NCI-H1694 treated with DMSO at 0.1 percent for 48 hours (cell line): ENCODE data around the gene SLC15A5.

ENCODE experiments used
- DNase-seq: peaks from one replicate; lab custom pipeline; 2025; lab: John Stamatoyannopoulos, UW

The SLC15A5 gene, protein sequence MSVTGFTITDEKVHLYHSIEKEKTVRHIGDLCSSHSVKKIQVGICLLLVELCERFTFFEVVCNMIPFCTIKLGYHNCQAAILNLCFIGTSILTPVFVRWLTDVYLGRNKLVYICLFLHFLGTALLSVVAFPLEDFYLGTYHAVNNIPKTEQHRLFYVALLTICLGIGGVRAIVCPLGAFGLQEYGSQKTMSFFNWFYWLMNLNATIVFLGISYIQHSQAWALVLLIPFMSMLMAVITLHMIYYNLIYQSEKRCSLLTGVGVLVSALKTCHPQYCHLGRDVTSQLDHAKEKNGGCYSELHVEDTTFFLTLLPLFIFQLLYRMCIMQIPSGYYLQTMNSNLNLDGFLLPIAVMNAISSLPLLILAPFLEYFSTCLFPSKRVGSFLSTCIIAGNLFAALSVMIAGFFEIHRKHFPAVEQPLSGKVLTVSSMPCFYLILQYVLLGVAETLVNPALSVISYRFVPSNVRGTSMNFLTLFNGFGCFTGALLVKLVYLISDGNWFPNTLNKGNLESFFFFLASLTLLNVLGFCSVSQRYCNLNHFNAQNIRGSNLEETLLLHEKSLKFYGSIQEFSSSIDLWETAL

DNA sequence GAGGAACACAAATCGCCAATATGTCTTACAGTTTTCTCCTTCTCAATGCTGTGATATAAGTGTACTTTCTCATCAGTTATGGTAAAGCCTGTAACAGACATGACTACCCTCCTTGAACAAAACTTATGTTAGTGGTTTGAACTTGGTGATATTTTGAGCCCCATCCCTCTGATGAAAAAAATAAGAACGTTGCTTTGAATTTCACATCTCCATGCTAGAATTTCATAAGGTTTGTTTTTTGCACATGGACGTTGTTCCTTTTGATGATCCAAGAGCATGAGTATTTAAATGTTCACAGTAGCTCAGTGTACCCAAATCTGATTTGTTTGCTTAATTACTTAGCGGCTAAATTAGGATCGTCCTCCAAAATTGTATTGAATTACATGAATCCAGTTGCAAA lies at the start of gene SLC15A5:
SLC15A5 (minus strand) TSS at position 101 of the 400 bp plus-strand sequence; CDS start at position 101, 0 bp downstream.
- no peak for DNase-seq

DNA sequence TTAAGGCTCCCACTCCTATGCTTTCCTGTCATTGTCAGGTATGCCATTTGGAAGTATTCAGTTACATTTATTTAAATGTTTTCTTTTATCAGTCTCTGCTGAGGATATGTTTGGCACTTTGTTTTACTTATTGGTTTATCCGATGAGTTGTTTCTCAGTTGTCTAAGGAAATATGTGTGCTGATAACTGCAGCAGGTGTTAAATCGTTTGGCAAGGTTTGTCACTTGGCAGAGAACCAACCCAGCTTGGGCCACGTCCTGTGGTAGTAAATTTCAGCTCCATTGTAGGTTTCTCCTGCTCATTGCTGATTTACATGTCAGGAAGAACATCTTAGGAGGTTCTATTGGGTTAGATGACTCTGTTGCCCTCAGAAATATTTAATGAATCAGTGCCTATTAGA lies 47.9 kb upstream of the SLC15A5 start:
- DNase-seq = peak; percentile 30

DNA sequence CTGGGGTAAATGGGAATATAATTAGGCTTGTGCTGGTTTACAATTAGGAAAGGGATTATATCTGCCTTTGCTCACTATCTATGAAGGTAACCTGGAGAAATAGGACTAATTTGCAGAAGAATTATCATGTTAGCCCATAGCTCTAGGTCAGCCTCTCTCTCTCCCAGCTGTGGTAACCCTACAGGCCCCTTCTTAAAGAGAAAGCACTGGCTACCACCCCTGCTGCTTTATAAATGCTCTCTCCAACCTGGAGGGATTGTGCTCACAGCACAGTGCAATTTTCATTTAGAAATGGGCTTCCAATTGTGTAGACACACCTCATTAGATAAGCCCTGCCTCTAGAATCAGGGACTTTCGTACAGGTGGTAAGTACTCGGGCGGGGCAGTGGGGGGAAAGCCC lies 47.3 kb upstream of the SLC15A5 start:
- no peak for DNase-seq

DNA sequence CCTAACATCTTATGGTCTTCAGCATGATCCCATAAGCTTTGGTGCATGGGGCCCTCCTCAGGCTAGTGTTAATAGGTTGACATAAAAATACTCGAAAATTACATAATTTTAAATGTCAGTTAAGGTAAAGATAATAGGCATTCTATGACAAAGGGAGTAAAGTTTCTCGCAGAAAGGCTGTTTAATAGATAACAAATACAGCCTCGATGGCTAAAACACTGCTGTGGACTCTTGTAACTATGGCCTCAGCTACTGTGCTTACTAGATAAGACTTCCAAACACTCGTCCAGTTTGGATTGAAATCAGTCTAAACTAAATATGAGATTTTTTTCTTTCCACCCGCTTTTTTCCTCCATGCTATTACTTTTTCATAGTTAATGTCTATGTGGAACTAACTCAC lies 46.8 kb upstream of the SLC15A5 start:
- no peak for DNase-seq

DNA sequence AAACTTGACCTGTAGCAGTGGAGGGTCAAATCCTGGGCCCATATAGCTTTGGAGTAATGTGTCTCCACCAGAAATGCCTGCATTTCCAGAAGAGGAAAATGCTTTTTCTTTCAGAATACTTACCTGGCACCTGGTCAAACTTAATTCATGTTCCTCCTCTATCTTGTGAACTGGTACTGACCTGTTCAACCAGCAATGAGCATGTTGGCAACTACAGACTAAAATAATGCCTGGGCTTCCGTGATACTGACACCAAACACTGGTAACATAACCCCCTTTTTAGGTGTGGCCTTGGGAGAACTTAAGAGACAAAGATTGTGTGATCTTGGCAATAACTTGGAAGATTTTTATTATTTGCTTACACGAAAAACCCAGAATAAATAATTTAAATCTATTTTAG lies 46.2 kb upstream of the SLC15A5 start:
- DNase-seq = no peak

DNA sequence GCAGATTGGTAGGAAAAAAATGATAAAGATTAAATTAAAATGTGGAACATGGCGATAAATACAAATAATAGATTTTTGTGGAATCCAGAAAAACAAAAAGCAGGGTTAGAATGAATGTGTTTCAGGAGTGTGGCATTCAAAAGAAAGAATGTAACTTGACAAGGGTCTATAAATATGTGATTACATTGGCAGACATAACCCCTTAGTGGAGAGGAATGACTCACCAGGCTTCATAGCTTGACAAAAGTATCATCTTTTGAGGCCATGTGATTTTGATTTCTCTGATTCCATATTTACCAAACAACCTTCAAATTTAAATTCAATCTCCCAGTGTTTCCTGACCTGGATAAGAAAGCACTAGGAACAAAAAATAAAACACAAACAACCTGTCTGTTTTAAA lies 45.5 kb upstream of the SLC15A5 start:
- DNase-seq = no peak

DNA sequence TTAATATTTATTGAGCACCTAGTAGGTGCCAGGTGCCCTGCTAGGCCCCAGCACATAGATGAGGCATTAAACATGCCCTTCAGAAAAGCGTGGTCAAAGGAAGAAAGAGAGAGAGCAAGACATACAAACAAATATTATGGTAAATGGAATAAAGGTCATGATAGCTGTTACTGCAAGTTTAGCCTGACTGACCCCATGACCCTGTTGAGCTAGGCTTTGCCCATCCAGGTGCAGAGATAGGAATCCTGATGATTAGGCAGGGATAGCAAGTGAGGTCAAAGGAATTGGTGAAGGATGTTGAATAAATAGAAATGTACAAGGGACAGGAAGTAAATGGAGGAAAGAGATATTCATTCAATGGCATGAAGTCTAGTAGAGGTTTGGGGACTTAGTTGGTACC lies 33.4 kb upstream of the SLC15A5 start:
- DNase-seq = no peak

DNA sequence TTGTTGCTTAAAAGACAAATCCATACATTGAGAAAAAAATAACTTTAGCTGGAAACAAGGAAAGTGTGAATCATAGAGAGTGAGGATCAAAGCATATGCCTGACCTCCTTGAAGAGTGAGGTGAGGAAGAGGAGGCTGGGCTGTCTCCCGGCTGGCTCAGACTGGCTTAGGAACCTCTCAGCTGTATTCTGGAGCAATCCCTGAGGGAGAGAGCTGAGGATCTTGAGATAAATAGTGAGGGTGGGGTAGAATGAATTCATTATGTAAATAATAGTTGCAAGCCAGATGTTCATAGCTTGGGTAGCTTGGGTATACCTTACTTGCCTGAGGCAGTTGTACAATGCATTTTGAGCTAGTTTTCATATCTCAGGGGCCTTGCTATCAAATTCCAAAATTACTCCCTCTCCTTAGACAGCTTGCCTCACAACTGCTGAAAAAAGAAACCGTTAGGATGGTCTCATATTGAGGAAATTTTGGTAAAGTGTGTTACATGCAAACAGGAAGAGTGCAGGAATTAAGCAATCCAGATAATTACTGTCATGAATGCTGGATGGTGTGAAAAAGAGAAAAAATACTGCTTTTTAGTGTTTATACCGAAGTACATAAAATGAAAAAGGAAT lies 30.5 kb upstream of the SLC15A5 start:
- no peak for DNase-seq

DNA sequence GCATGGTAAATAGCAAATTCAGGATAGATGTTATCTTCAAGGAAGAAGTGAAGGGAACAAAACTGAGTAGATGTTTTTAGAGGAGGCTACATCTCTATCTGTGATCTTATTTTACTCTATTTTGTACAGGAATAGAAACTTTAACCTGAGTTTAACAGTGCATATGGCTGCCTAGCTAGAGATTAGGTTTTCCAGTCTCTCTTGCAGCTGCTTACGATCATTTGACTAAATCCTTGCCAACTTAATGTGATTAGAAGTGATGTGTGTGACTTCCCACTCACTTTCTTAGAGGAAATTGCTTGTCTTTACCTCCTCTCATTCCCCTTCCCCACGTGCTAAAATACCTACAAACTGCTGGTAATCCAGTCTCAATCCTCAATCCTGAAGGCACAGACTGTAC lies 26.5 kb upstream of the SLC15A5 start:
- DNase-seq = no peak

DNA sequence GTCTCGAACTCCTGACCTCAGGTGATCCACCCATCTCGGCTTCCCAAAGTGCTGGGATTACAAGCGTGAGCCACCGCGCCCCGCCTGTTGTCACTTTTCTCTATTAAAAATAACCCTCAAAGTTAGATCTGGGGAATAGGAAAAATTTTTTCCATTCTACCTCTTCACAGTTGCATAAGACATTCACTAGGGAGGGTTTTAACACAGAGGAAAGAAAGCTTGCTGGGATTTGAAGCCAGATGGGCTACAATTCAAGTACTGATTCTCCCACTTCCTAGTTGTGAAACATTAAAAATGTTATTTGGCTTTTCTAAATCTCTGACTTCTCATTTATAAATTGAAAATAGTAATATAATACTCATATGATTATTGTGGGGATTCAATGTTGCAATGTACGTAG lies 23.3 kb upstream of the SLC15A5 start:
- DNase-seq = no peak

DNA sequence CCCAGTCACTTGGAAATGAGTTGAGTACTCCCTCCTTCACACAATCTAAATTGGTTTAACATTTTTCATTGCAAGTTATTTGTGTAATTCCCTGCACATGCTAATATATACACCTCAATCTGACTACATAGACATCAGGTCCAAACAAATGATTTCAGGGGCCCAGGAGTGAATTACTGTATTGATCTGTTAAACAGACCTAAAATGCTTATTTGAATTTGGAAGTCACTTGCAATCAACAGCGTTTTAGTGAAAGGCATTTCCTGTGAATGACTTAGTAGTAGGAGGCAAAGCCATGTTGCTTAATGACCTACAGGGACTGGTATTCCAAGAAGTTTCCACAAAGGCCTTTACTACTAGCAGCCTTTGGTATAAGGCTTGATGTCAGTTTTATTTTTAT lies 22.6 kb upstream of the SLC15A5 start:
- DNase-seq = no peak

DNA sequence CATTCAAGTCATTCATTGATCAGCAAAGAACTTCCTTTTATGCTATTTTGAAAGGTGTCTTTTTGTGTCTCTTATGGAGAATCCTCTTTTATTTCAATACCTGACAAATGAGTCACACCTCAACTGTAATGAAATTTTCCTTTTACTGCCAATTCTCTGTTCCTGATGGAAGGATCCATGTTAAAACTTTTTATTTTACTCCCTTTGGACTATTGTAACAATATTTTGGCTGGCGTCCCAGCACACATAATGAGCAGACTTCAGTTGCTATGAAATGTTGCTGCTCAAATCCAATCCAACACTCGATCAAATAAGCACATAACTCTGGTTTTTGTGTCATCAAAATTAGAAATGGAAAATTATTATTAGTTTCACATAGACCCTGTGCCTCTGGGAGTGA lies 21.9 kb upstream of the SLC15A5 start:
- no peak for DNase-seq

DNA sequence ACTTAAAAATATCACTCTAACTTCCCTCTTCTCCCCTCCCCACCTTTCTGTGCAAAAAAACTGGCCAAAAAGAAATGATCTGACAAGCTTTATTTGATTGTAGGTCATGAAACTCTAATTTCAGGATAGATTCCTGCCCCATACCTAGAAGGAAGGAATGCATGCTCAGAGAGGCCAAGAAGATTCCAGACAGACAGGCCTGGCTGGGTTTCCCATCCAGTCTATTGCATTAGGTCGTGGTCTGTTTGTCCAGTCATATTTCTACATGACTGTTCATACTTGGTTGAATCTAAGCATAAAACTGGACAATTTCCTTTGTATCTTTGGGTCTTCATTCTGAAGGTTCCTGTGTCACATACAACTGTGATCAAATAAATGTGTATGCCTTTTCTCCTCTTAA lies 20.0 kb upstream of the SLC15A5 start:
- no peak for DNase-seq

DNA sequence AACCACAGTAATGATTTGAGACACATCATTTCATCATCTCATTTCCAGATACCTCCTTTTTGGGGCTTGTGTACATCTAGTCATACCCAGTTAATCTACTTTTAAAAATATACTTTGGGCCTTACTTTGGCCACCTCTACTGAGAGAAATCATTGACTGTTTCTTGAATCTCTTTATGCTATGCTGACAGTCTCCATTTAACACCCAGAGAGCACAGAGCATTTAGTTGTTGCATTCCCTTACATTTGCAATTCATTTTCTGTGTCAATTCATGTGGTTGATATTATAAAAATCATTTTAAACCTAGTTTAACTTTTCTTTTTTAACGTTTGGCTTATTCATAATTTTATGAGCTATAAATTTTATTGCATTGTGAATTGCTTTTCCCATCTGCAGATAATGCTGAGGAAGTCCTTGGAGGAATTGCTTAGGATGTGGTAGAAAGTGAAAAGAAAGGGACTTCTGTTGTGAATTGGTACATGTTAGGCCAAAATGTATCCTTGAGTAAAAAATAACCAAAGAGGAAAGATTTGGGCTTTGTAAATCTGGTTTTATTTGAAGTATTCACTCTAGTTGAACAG lies 17.0 kb upstream of the SLC15A5 start:
- DNase-seq = no peak

DNA sequence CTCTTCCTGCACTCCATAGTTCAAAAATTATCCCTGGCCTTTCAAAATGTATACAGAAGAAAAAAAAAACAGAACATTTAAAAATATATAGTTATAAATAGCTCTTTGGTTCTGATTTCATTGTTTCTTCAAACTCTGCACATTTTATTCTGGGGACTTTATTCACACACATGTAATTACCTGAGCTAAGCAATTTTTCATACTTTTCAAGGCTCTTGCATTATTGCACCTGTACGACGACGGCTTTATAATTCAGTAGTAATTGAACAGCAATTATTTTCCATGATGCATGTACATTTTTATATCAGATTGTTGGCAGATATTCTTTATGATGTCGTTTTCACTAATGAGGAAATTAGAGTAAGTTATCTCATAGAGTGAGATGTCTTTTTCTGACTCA lies 13.5 kb upstream of the SLC15A5 start:
- no peak for DNase-seq

DNA sequence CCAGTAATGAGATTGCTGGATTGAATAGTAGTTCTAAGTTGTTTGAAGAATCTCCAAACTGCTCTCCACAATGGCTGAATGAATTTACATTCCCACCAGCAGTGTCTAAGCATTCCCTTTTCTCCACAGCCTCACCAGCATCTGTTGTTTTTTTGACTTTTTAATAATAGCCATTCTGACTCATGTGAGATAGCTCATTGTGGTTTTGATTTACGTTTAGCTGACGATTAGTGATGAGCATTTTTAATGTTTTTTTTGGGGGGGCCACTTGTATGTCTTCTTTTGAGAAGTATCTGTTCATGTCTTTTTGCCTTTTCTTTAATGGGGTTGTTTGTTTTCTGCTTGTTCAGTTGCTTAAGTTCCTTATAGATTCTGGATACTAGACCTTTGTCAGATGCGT lies 8.1 kb upstream of the SLC15A5 start:
- DNase-seq = no peak

DNA sequence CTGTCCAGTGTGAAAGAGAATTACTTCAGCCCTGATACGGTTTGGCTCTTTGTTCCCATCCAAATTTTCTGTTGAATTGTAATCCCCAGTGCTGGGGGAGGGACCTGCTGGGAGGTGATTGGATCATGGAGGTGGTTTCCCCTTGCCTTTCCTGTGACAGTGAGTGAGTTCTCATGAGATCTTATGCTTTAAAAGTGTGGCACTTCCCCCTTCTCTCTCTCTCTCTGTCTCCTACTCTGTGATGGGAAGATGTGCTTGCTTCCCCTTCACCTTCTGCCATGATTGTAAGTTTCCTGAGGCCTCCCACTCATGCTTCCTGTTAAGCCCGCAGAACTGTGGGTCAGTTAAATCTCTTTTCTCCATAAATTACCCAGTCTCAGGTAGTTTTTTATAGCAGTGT lies 5.5 kb upstream of the SLC15A5 start:
- no peak for DNase-seq

DNA sequence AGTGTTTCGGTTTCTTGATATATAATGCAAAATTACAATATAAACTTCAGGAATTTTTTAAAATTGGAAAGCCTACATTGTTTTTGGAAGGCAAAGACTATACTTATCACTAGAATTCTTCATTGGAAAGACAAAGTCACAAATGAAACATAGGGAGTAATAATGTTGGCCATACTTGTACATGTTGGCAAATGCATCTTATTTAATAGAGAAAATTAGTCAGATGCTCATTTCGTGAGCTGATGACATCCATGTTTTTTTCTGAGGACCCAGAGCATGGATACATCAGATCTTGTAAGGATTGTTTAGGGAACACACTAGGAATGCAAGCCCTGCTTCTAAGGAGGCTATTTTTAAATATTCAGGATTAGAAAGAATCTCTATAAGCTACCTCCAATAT lies 4.6 kb upstream of the SLC15A5 start:
- no peak for DNase-seq

DNA sequence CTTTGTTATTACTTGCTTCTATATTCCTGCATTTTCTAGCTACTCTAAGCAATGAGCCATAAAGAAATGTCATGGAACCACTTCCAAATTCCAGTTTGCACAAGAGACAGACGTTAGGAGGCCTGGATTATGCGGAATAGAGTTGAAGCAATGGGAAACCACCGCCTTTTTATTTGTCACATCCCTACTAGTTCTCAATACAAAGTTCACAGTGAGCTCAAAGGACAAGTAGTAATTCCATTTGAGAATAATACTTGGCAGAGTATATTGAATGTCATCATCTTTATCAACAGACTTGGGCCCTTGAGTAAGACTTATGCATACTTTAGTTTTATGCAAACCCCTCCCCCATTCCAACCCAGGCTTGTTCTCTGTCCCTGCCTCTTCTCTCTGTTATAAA lies 3.7 kb upstream of the SLC15A5 start:
- DNase-seq = no peak

DNA sequence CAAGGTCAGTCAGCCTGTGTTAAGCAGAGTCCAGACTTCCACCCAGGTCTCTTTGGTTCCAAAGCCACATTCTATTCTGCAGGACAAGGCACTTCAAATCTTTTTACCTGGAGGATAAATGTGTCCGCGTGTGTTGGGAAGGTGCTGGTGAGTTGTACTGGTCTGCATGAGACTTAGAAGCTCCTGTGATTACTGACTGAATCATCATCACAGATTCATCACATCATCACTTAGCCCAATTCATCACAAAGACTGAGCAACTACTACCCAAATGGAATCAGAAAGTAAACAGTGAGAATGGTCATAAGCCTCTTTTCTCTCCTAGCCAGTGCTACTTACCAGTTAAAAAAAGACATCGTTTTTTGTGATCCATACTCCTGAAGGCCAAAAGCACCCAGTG lies 5.3 kb downstream of the SLC15A5 start:
- no peak for DNase-seq

DNA sequence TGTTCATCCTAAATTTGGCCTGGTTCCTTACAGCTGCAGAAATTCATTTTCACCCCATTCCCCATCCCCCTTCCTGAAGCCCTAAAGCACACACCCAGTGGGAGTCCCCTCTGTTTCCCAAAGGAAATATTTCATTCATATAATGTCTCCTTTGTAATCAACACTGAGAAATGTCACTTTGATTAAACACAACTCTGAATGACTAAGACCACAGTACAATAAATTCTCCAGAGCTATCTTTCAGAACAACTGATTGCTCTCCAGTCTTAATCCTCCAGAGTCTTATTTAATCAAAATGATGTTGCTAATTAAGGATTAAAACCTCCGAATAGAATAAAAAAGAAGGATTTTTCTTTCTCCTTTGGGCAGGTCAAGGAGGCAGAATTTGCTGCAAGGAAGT lies 6.4 kb downstream of the SLC15A5 start:
- no peak for DNase-seq

DNA sequence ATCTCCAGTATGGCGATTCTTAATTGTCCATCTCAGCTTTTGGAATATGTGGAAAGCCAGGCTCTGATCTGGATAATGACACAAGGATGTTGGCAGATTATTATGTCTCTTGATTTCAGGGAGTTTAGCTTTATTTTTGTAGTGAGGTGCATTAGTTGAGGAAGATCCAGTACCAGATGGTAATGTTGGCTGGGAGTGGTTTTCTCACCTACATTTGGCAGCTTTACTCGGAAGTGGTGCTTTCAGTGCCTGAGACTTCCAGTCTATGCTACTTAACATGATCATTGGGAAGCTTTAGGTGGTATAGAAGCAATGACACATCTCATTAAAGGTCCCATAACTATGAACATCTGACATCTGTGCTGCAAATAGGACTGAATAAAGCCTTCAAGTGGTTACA lies 7.5 kb downstream of the SLC15A5 start:
- DNase-seq = no peak

DNA sequence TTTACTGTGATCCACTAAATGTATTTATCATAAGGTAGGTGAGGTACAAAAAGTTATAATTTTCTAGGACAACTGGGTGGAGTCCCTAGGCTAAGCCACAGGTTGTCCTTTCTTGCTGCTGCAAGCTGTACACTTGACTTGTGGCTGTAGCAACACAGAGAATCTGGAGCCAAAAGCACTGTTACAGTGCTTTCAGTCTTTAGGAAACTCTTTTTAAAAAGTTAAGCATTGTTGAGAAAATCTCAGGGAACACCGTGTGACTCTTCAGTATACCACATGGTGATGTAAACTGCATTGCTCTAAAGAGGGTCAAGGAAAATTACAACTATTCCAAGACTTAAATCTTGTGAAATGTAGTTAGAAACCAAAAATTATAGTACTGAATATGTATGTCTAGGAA lies 11.4 kb downstream of the SLC15A5 start:
- DNase-seq = no peak
